Measurements from ENCODE around the gene ANKHD1. TPM values are rescaled to one million over a fixed set of nuclear protein-coding genes. Genes with fewer than 3 reads are reported as not detected.

Gene ANKHD1
- total RNA-seq, 1 donor from 2014 or later, result 82.3 TPM

DNA sequence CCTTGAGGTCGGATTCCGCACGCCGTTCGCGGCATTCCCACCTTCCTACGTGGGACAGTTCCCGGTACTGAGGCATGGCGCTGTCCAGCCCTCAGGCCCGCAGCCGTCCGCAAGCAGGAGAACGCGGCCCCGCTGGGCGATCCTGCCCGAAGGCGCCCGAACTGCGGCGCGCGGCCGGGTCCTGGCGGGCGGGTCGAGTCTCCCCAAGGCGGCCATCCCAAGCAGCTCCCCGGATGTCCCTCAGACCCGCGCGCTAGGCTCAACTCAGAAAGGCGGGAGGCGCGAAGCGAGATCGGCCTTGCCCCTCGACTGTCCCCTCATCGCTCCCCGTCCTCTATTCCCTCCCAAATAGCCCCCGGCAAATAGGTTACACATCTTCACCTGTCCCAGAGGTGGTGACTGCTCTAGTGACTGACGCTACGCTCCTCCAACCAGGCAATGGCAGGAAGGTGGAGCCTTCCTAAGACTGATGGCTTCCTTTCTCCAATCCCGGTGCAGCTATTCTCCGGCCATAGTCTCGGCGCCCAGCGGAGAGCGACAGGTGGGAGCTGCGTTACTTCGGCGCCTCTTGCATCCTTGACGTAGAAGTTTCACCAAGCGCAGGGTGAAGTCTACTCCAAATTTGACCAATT is 787 bp upstream of the ANKHD1 start:
- DNase-seq (ENCODE audit: extremely low spot score, unreplicated experiment), result peak; percentile 94
- Mint-ChIP-seq H3K4me1 (ENCODE audit: unreplicated experiment) (peaks cover 26% of the 10 kb centered on the region), H3K27me3 (ENCODE audit: unreplicated experiment) (no peaks in the 10 kb centered on the region), H3K4me3 (ENCODE audit: unreplicated experiment) (no peak overlapping the region), H3K27ac (ENCODE audit: unreplicated experiment) (no peak overlapping the region), H3K9me3 (ENCODE audit: unreplicated experiment) (no peaks in the 10 kb centered on the region), H3K36me3 (ENCODE audit: unreplicated experiment) (peaks cover 3% of the 10 kb centered on the region)
- TF ChIP-seq, protein P1, sequence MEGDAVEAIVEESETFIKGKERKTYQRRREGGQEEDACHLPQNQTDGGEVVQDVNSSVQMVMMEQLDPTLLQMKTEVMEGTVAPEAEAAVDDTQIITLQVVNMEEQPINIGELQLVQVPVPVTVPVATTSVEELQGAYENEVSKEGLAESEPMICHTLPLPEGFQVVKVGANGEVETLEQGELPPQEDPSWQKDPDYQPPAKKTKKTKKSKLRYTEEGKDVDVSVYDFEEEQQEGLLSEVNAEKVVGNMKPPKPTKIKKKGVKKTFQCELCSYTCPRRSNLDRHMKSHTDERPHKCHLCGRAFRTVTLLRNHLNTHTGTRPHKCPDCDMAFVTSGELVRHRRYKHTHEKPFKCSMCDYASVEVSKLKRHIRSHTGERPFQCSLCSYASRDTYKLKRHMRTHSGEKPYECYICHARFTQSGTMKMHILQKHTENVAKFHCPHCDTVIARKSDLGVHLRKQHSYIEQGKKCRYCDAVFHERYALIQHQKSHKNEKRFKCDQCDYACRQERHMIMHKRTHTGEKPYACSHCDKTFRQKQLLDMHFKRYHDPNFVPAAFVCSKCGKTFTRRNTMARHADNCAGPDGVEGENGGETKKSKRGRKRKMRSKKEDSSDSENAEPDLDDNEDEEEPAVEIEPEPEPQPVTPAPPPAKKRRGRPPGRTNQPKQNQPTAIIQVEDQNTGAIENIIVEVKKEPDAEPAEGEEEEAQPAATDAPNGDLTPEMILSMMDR (IDR thresholded peaks at IDR 0.05), result no peak

DNA sequence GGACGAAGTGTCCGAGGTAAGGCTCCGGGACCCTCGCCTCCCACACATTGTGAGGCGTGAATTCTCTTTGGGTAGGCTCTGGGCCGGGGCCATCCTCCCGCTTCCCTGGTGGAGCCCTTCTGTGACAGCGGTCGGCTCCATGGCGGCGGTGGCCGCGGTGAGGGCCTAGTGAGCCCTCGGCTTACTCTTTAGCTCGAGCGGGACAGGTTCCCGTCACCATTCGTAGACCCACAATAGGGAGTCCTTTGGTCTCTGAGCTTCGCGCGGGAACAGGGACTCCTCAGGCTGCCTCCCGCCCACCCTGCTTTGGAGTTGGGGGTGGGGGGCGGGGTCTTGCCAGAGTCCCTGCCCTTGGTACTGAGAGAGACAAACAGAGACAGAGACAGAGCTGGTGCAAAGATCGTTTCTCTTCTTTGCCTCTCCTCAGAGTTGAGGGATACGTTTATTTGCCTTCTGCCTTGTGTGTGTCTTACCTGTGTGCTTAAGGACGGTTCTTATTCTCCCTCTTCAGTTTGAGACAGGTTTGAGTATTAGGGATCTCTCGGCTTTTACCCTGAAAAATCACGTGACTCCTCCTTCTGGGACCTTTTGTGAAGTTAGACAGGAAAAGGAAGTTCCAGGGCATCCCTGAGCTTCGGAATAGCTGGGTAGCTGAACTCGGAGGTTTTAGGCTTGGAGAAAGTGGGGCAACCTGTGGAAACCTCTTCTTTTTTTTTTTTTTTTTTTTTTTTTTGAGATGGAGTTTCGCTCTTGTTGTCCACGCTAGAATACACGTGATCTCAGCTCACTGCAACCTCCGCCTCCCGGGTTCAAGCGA is 833 bp downstream of the ANKHD1 start:
- H3K9me3 Mint-ChIP-seq (ENCODE audit: unreplicated experiment), result no peaks in the 10 kb centered on the region
- H3K27me3 Mint-ChIP-seq (ENCODE audit: unreplicated experiment), result no peaks in the 10 kb centered on the region
- H3K27ac Mint-ChIP-seq (ENCODE audit: unreplicated experiment), result no peak overlapping the region
- TF ChIP-seq, protein P1 (IDR thresholded peaks at IDR 0.05), result no peak
- peaks cover 3% of the 10 kb centered on the region for H3K36me3 Mint-ChIP-seq (ENCODE audit: unreplicated experiment)
- no peak overlapping the region for H3K4me3 Mint-ChIP-seq (ENCODE audit: unreplicated experiment)
- peaks cover 26% of the 10 kb centered on the region for H3K4me1 Mint-ChIP-seq (ENCODE audit: unreplicated experiment)
- peak; percentile 84 for DNase-seq (ENCODE audit: extremely low spot score, unreplicated experiment)

DNA sequence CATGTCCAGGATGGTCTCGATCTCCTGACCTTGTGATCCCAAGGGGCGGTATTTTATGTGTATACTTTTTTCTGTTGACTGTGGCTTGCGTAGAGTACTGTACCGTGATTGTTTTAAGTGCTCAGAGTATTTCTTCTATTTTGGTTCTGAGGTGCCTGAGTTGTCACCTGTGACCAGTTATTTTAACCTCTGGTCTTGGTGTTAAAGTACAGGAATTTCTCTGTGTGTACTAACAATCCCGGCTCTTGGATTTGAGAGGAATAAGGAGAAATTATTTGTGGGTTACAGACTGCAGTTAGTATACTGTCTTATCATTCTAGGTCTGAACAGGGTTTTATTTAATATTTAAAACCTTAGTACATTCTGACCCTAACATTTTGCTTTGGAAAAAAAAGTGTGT is 2.0 kb downstream of the ANKHD1 start:
- DNase-seq (ENCODE audit: extremely low spot score, unreplicated experiment), result no peak
- H3K9me3 Mint-ChIP-seq (ENCODE audit: unreplicated experiment), result no peaks in the 10 kb centered on the region
- peak overlapping the region; percentile 31 for H3K27ac Mint-ChIP-seq (ENCODE audit: unreplicated experiment)
- peaks cover 3% of the 10 kb centered on the region for H3K36me3 Mint-ChIP-seq (ENCODE audit: unreplicated experiment)
- H3K4me1 Mint-ChIP-seq (ENCODE audit: unreplicated experiment), result peaks cover 26% of the 10 kb centered on the region
- no peaks in the 10 kb centered on the region for H3K27me3 Mint-ChIP-seq (ENCODE audit: unreplicated experiment)
- TF ChIP-seq, protein P1 (IDR thresholded peaks at IDR 0.05), result no peak
- H3K4me3 Mint-ChIP-seq (ENCODE audit: unreplicated experiment), result no peak overlapping the region

DNA sequence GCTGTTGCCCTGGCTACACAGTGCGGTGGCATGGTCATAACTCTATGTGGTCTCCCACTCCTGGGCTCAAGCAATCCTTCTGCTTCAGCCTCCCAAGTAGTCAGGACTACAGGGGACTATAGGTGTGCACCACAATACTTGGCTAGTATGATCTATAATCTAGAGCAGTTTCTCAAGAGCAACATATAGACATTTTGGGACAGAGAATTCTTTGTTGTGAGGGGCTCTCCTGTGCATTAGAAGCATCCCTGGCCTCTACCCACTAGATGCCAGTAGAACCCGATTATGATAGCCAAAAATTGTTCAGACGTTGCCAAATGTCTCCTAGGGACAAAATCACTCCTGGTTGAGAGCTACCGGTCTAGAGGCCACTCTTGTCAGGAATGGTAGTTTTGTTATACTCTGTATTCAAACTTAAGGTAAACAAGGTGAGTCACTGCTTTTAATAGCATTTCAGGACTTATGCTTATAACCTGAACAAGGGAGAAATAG is 7.2 kb downstream of the ANKHD1 start:
- Mint-ChIP-seq H3K27me3 (ENCODE audit: unreplicated experiment) (no peaks in the 10 kb centered on the region), H3K4me3 (ENCODE audit: unreplicated experiment) (no peak overlapping the region), H3K4me1 (ENCODE audit: unreplicated experiment) (peaks cover 14% of the 10 kb centered on the region), H3K9me3 (ENCODE audit: unreplicated experiment) (no peaks in the 10 kb centered on the region), H3K27ac (ENCODE audit: unreplicated experiment) (peak overlapping the region; percentile 31), H3K36me3 (ENCODE audit: unreplicated experiment) (peaks cover 2% of the 10 kb centered on the region)
- DNase-seq (ENCODE audit: extremely low spot score, unreplicated experiment), result no peak
- TF ChIP-seq, protein P1 (IDR thresholded peaks at IDR 0.05), result no peak

DNA sequence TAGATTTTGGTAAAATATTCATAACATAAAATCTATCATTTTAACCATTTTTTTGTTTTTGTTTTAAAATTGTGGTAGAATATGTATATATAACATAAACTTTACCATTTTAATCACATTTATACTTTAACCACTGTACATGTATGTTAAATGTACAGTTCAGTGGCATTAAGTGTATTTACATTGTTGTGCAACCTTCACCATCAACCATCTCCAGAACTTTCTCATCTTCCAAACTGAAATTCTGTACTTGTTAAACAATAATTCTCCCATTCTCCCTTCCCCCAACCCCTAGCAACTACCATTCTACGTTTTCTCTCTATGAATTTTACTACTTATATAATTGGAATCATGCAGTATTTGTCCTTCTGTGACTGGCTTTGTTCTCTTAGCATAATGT is 11.6 kb downstream of the ANKHD1 start:
- H3K27ac Mint-ChIP-seq (ENCODE audit: unreplicated experiment), result no peak overlapping the region
- H3K9me3 Mint-ChIP-seq (ENCODE audit: unreplicated experiment), result no peaks in the 10 kb centered on the region
- peaks cover 3% of the 10 kb centered on the region for H3K36me3 Mint-ChIP-seq (ENCODE audit: unreplicated experiment)
- DNase-seq (ENCODE audit: extremely low spot score, unreplicated experiment), result no peak
- H3K4me3 Mint-ChIP-seq (ENCODE audit: unreplicated experiment), result no peak overlapping the region
- peaks cover 6% of the 10 kb centered on the region for H3K4me1 Mint-ChIP-seq (ENCODE audit: unreplicated experiment)
- TF ChIP-seq, protein P1 (IDR thresholded peaks at IDR 0.05), result no peak
- no peaks in the 10 kb centered on the region for H3K27me3 Mint-ChIP-seq (ENCODE audit: unreplicated experiment)

All from osteocyte (in vitro differentiated cells).